ENCODE results near the gene DPEP3.

The DPEP3 gene

DNA sequence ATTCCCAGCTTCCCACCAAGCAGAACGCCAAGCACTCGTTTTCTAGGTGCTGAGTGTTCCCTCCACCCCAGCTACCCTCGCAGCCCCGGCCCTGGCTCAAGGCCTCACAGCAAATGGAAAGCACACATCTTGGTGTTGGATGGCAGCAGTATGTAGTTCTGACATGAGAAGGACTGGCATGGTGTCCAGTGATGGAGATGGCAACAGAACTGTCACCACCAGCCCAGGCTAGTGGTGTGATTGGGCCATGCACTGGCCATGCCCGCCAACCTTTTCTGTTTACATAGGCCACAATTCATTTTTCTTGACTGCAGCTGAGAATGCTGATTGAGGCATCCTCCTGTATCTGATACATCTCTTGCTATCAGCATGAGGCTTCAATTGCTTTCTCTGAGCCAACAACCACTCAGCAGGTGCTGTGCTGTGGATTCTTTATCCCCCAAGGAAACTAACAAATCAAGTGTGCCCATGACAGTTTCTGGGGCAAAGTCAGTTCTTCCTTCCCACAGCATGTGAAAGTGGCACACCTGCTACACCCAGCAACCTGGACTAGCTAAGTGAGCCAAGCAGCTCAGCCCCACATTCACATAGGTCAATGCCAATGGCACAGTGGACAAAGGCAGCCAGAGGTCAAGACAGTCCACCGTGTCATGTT is 15.7 kb downstream of the DPEP3 start:
- Histone ChIP-seq H3K27me3 (ENCODE audit: insufficient read depth, insufficient read length) (no peaks in the 10 kb centered on the region), H3K9me3 (ENCODE audit: insufficient read depth, low read length) (no peaks in the 10 kb centered on the region), H3K4me3 (ENCODE audit: insufficient read length, low read depth) (no peak overlapping the region), H3K36me3 (ENCODE audit: insufficient read depth, insufficient read length, low read length) (peaks cover 78% of the 10 kb centered on the region), H3K9ac (ENCODE audit: insufficient read length, low read depth) (no peak overlapping the region), H3K4me1 (ENCODE audit: insufficient read depth, insufficient read length) (peaks cover 30% of the 10 kb centered on the region)
- no peak for DNase-seq (ENCODE audit: low read depth, low spot score)
- TF ChIP-seq SUZ12 (IDR thresholded peaks at IDR 0.05; ENCODE audit: extremely low read depth, insufficient read depth, insufficient read length) (no peak), ZNF274 (IDR thresholded peaks at IDR 0.05; ENCODE audit: low read depth, low read length) (no peak), YY1 (IDR thresholded peaks at IDR 0.05; ENCODE audit: insufficient read depth, insufficient read length) (no peak)

- H3K4me1 ChIP-seq (ENCODE audit: insufficient read depth, insufficient read length) = peaks cover 27% of the 10 kb centered on the region
- H3K9me3 ChIP-seq (ENCODE audit: insufficient read depth, low read length) = no peaks in the 10 kb centered on the region
- DNase-seq (ENCODE audit: low read depth, low spot score) = no peak
- no peaks in the 10 kb centered on the region for H3K27me3 ChIP-seq (ENCODE audit: insufficient read depth, insufficient read length)
- no peak overlapping the region for H3K4me3 ChIP-seq (ENCODE audit: insufficient read length, low read depth)
- H3K36me3 ChIP-seq (ENCODE audit: insufficient read depth, insufficient read length, low read length) = peaks cover 86% of the 10 kb centered on the region
- TF ChIP-seq SUZ12 (IDR thresholded peaks at IDR 0.05; ENCODE audit: extremely low read depth, insufficient read depth, insufficient read length) (no peak), ZNF274 (IDR thresholded peaks at IDR 0.05; ENCODE audit: low read depth, low read length) (no peak), YY1 (IDR thresholded peaks at IDR 0.05; ENCODE audit: insufficient read depth, insufficient read length) (no peak)
- no peak overlapping the region for H3K9ac ChIP-seq (ENCODE audit: insufficient read length, low read depth)
Observed at GRCh38 chr16:67963662-67964321, 16.5 kb downstream of the DPEP3 start.

DNA sequence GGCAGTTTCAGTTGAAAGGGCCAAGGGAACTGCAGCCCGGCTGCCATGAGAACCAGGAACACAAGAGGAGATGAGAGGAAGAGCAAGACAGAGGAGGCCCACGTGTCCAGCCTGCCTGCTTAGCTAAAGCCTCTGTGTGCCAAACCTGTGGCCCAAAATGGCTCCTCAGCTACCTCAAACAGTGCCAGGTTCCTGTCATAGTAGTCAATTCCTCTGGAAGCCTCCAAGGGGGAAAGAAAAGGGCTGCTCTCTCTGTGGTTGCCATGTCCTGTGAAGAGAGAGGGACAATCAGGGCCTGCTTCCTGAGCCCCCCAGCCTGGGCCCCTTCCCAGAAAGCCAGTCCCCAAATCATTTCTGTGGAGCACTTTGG is 17.0 kb downstream of the DPEP3 start:
- H3K4me1 ChIP-seq (ENCODE audit: insufficient read depth, insufficient read length) = peaks cover 26% of the 10 kb centered on the region
- no peak for DNase-seq (ENCODE audit: low read depth, low spot score)
- H3K27me3 ChIP-seq (ENCODE audit: insufficient read depth, insufficient read length) = no peaks in the 10 kb centered on the region
- no peak overlapping the region for H3K9ac ChIP-seq (ENCODE audit: insufficient read length, low read depth)
- H3K9me3 ChIP-seq (ENCODE audit: insufficient read depth, low read length) = no peaks in the 10 kb centered on the region
- peaks cover 91% of the 10 kb centered on the region for H3K36me3 ChIP-seq (ENCODE audit: insufficient read depth, insufficient read length, low read length)
- TF ChIP-seq ZNF274 (IDR thresholded peaks at IDR 0.05; ENCODE audit: low read depth, low read length) = no peak
- TF ChIP-seq YY1 (IDR thresholded peaks at IDR 0.05; ENCODE audit: insufficient read depth, insufficient read length) = no peak
- TF ChIP-seq SUZ12 (IDR thresholded peaks at IDR 0.05; ENCODE audit: extremely low read depth, insufficient read depth, insufficient read length) = no peak
- no peak overlapping the region for H3K4me3 ChIP-seq (ENCODE audit: insufficient read length, low read depth)

- H3K27me3 ChIP-seq (ENCODE audit: insufficient read depth, insufficient read length) = no peaks in the 10 kb centered on the region
- TF ChIP-seq SUZ12 (IDR thresholded peaks at IDR 0.05; ENCODE audit: extremely low read depth, insufficient read depth, insufficient read length) = no peak
- no peak for TF ChIP-seq ZNF274 (IDR thresholded peaks at IDR 0.05; ENCODE audit: low read depth, low read length)
- no peak for TF ChIP-seq YY1 (IDR thresholded peaks at IDR 0.05; ENCODE audit: insufficient read depth, insufficient read length)
- no peak overlapping the region for H3K9ac ChIP-seq (ENCODE audit: insufficient read length, low read depth)
- no peak for DNase-seq (ENCODE audit: low read depth, low spot score)
- peaks cover 98% of the 10 kb centered on the region for H3K36me3 ChIP-seq (ENCODE audit: insufficient read depth, insufficient read length, low read length)
- no peaks in the 10 kb centered on the region for H3K9me3 ChIP-seq (ENCODE audit: insufficient read depth, low read length)
- H3K4me1 ChIP-seq (ENCODE audit: insufficient read depth, insufficient read length) = peaks cover 23% of the 10 kb centered on the region
- no peak overlapping the region for H3K4me3 ChIP-seq (ENCODE audit: insufficient read length, low read depth)
Observed at GRCh38 chr16:67962135-67962534, 18.2 kb downstream of the DPEP3 start.

GRCh38 chr16:67961551-67961957 is 18.7 kb downstream of the DPEP3 start:
- Histone ChIP-seq H3K4me3 (ENCODE audit: insufficient read length, low read depth) (no peak overlapping the region), H3K36me3 (ENCODE audit: insufficient read depth, insufficient read length, low read length) (peaks cover 95% of the 10 kb centered on the region), H3K9me3 (ENCODE audit: insufficient read depth, low read length) (no peaks in the 10 kb centered on the region), H3K4me1 (ENCODE audit: insufficient read depth, insufficient read length) (peaks cover 17% of the 10 kb centered on the region), H3K27me3 (ENCODE audit: insufficient read depth, insufficient read length) (no peaks in the 10 kb centered on the region), H3K9ac (ENCODE audit: insufficient read length, low read depth) (peak overlapping the region; percentile 1)
- DNase-seq (ENCODE audit: low read depth, low spot score) = no peak
- TF ChIP-seq YY1 (IDR thresholded peaks at IDR 0.05; ENCODE audit: insufficient read depth, insufficient read length) (no peak), SUZ12 (IDR thresholded peaks at IDR 0.05; ENCODE audit: extremely low read depth, insufficient read depth, insufficient read length) (no peak), ZNF274 (IDR thresholded peaks at IDR 0.05; ENCODE audit: low read depth, low read length) (no peak)

DNA sequence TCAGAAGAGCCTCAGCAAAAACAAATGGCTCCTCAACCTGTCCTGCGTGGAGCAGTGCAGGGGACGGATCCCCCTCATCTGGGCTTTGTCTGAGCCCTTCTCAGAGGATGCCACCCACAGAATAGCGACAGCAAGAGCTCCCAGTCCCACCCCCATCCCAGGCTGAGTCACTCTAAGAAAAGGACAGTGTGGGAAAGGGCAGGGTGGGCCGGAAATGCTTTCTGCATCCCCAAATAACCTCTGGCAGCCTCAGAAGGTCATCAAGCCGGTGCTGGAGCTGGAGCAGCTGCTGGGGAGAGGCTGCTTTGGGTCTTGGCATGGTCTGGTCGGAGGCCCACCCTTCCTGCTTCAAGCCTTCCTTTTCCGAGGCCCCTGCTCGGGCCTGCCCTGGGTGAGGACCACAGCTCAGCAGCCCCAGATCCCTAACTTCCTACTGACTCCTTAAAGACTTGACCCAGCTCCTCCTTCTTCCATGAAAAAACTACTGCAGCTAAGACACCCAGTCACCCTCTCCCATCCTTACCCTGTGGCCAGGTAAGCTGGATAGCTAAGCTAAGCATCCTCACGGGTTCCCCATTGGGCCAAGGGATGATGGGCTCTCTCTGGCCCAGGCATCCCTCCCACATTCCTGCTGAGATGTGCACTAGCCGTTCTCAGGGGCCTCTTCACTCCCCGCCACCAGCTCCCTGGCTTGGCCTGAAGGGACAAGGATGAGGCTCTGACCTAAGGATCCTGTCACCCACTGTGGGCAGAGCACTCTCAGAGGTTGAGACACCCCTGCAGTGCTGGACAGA is 20.6 kb downstream of the DPEP3 start:
- no peak for TF ChIP-seq SUZ12 (IDR thresholded peaks at IDR 0.05; ENCODE audit: extremely low read depth, insufficient read depth, insufficient read length)
- TF ChIP-seq ZNF274 (IDR thresholded peaks at IDR 0.05; ENCODE audit: low read depth, low read length) = no peak
- no peak for TF ChIP-seq YY1 (IDR thresholded peaks at IDR 0.05; ENCODE audit: insufficient read depth, insufficient read length)
- Histone ChIP-seq H3K4me3 (ENCODE audit: insufficient read length, low read depth) (no peak overlapping the region), H3K27me3 (ENCODE audit: insufficient read depth, insufficient read length) (no peaks in the 10 kb centered on the region), H3K9me3 (ENCODE audit: insufficient read depth, low read length) (no peaks in the 10 kb centered on the region), H3K9ac (ENCODE audit: insufficient read length, low read depth) (no peak overlapping the region), H3K36me3 (ENCODE audit: insufficient read depth, insufficient read length, low read length) (peaks cover 91% of the 10 kb centered on the region), H3K4me1 (ENCODE audit: insufficient read depth, insufficient read length) (peaks cover 16% of the 10 kb centered on the region)
- DNase-seq (ENCODE audit: low read depth, low spot score) = no peak

DNA sequence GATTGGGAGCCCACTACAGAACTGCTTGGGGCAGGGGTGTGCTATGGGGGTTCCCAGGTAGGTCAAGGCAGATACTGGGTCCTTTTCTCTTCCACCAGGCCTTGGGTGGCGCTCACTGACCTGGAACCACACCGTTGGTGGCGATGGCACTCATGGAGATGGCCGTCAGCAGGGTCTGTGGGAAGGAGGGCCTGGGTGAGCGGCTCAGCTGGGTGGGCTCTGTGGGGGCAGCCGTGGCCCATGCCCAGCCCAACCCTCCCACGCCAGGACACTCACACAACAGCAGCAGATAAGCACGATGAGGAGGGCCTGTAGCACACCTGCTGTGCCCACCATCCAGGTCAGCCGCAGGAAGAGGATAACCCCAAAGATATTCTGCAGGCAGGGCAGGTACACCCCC is 22.7 kb downstream of the DPEP3 start:
- H3K36me3 ChIP-seq (ENCODE audit: insufficient read depth, insufficient read length, low read length) = peaks cover 85% of the 10 kb centered on the region
- no peak for TF ChIP-seq YY1 (IDR thresholded peaks at IDR 0.05; ENCODE audit: insufficient read depth, insufficient read length)
- TF ChIP-seq ZNF274 (IDR thresholded peaks at IDR 0.05; ENCODE audit: low read depth, low read length) = no peak
- TF ChIP-seq SUZ12 (IDR thresholded peaks at IDR 0.05; ENCODE audit: extremely low read depth, insufficient read depth, insufficient read length) = no peak
- H3K9ac ChIP-seq (ENCODE audit: insufficient read length, low read depth) = no peak overlapping the region

More for the DNA sequence above, 22.7 kb downstream of the DPEP3 start:
- no peak for DNase-seq (ENCODE audit: low read depth, low spot score)
- Histone ChIP-seq H3K27me3 (ENCODE audit: insufficient read depth, insufficient read length) (no peaks in the 10 kb centered on the region), H3K9me3 (ENCODE audit: insufficient read depth, low read length) (no peaks in the 10 kb centered on the region), H3K4me1 (ENCODE audit: insufficient read depth, insufficient read length) (peaks cover 11% of the 10 kb centered on the region), H3K4me3 (ENCODE audit: insufficient read length, low read depth) (no peak overlapping the region)
